Spinal cord (tissue), 10 donors: ENCODE results near the gene OR2D2. TPM values are rescaled to one million over a fixed set of nuclear protein-coding genes. Genes with fewer than 3 reads are reported as not detected.
"Not testable (repeated sequence)": the region's sequence is repeated elsewhere in the genome, so short reads cannot be mapped to it uniquely, and the experiment has no call there.

Experiments
- DNase-seq, 6 donors: peaks; one replicate each; pipeline versions ENCODE4 v3.0.0 to v3.0.0-alpha.2; 2013 to 2015; ENCODE audit warnings: low spot score in 6 of 6, low read depth in 4 of 6
- H3K27ac ChIP-seq: one replicate; pipeline ENCODE4 v1.5.1; 2013; ENCODE audit warnings: low read depth, low read length, control low read depth
- H3K27me3 ChIP-seq: one replicate; pipeline ENCODE4 v1.6.1; 2013; ENCODE audit warnings: low read length; ENCODE audit not compliant: control insufficient read depth, insufficient read depth
- H3K36me3 ChIP-seq: one replicate; pipeline ENCODE4 v1.6.1; 2013; ENCODE audit warnings: low read length; ENCODE audit not compliant: control insufficient read depth, insufficient read depth
- H3K4me1 ChIP-seq: one replicate; pipeline ENCODE4 v1.6.1; 2013; ENCODE audit warnings: low read length; ENCODE audit not compliant: control insufficient read depth, insufficient read depth
- H3K4me3 ChIP-seq: one replicate; pipeline ENCODE4 v1.5.1; 2013; ENCODE audit warnings: low read depth, low read length, control low read depth
- H3K9me3 ChIP-seq: one replicate; pipeline ENCODE4 v1.6.1; 2013; ENCODE audit warnings: low read length; ENCODE audit not compliant: control insufficient read depth, insufficient read depth
- WGBS: methylation state at CpG from one replicate; pipeline ENCODE4 v1.1.5; 2013; ENCODE audit warnings: missing lambda C conversion rate; ENCODE audit not compliant: insufficient coverage; 5-methylcytosine and 5-hydroxymethylcytosine counted together
- polyA plus RNA-seq, 2 donors: library from polyadenylated mRNA; unstranded; fragments of 120-200 nt; gene quantifications; one replicate each; pipeline ENCODE4 v1.2.1, GENCODE V29; 2013; ENCODE audit not compliant: insufficient read length in 2 of 2
- total RNA-seq, 2 donors: library from RNA; depleted of rRNA in 1 of 2; stranded (reverse); fragments of 120-200 nt in 1 of 2; fragments of >200 nt in 1 of 2; gene quantifications; one replicate each; pipeline versions ENCODE4 v1.2.3 to v1.2.4, GENCODE V29; 2013 to 2014
- donor health status: healthy.

The OR2D2 gene
- total and polyA plus RNA-seq, 4 donors: 0.22 to 0.40 TPM; not detected in 2

GRCh38 chr11:6920702-6921101 lies 28.4 kb upstream of the OR2D2 start, which contains the start of gene OR2D3:
Gene OR2D3 (plus strand): TSS chr11:6921002. CDS start chr11:6921002, 0 bp downstream.
- no peaks in the 10 kb centered on the region for H3K36me3 ChIP-seq
- no CpG with 5 or more reads among the region's 1 CpG for WGBS
- H3K4me3 ChIP-seq: no peak within 1 kb of the TSS
- no peaks in the 10 kb centered on the region for H3K9me3 ChIP-seq
- no peaks in the 10 kb centered on the region for H3K27me3 ChIP-seq
- H3K27ac ChIP-seq: no peak within 1 kb of the TSS
- no peaks in the 10 kb centered on the region for H3K4me1 ChIP-seq
- no peak for DNase-seq

- Histone ChIP-seq H3K36me3 (no peaks in the 10 kb centered on the region), H3K9me3 (no peaks in the 10 kb centered on the region), H3K4me3 (no peak overlapping the region), H3K27me3 (no peaks in the 10 kb centered on the region), H3K27ac (no peak overlapping the region), H3K4me1 (no peaks in the 10 kb centered on the region)
- no CpG with 5 or more reads among the region's 2 CpGs for WGBS
- no peak for DNase-seq
Measured at GRCh38 chr11:6919698-6920097, 27.4 kb upstream of the OR2D2 start.

- no peak for DNase-seq
- Histone ChIP-seq H3K27me3 (no peaks in the 10 kb centered on the region), H3K4me3 (no peak overlapping the region), H3K9me3 (no peaks in the 10 kb centered on the region), H3K27ac (no peak overlapping the region), H3K36me3 (no peaks in the 10 kb centered on the region), H3K4me1 (no peaks in the 10 kb centered on the region)
- 90% methylated on average over 2 of the region's 3 CpGs for WGBS
Measured at GRCh38 chr11:6911948-6912347, 19.6 kb upstream of the OR2D2 start.

GRCh38 chr11:6911378-6911777 lies 19.1 kb upstream of the OR2D2 start:
- Histone ChIP-seq H3K36me3 (no peaks in the 10 kb centered on the region), H3K4me3 (no peak overlapping the region), H3K9me3 (no peaks in the 10 kb centered on the region), H3K4me1 (no peaks in the 10 kb centered on the region), H3K27ac (no peak overlapping the region), H3K27me3 (no peaks in the 10 kb centered on the region)
- DNase-seq: no peak
- WGBS: 100% methylated on average over 1 of the region's 3 CpGs

GRCh38 chr11:6904804-6905203 lies 12.5 kb upstream of the OR2D2 start:
- not testable (repeated sequence) for H3K4me3 ChIP-seq, DNase-seq, H3K9me3 ChIP-seq, H3K4me1 ChIP-seq, H3K27ac ChIP-seq, H3K36me3 ChIP-seq, H3K27me3 ChIP-seq
- 93% methylated on average over 11 of the region's 13 CpGs for WGBS

GRCh38 chr11:6900327-6900999 lies 8.2 kb upstream of the OR2D2 start:
- Histone ChIP-seq H3K36me3 (no peaks in the 10 kb centered on the region), H3K4me1 (no peaks in the 10 kb centered on the region), H3K27ac (no peak overlapping the region), H3K4me3 (no peak overlapping the region), H3K27me3 (no peaks in the 10 kb centered on the region), H3K9me3 (no peaks in the 10 kb centered on the region)
- no CpG with 5 or more reads among the region's 2 CpGs for WGBS
- no peak for DNase-seq

GRCh38 chr11:6898911-6899310 lies 6.6 kb upstream of the OR2D2 start:
- no CpG with 5 or more reads among the region's 1 CpG for WGBS
- DNase-seq: no peak
- H3K4me3 ChIP-seq: no peak overlapping the region
- H3K36me3 ChIP-seq: no peaks in the 10 kb centered on the region
- H3K27ac ChIP-seq: no peak overlapping the region
- no peaks in the 10 kb centered on the region for H3K27me3 ChIP-seq
- H3K9me3 ChIP-seq: no peaks in the 10 kb centered on the region
- H3K4me1 ChIP-seq: no peaks in the 10 kb centered on the region

GRCh38 chr11:6895010-6895409 lies 2.7 kb upstream of the OR2D2 start:
- no peak overlapping the region for H3K27ac ChIP-seq
- H3K9me3 ChIP-seq: no peaks in the 10 kb centered on the region
- no peaks in the 10 kb centered on the region for H3K4me1 ChIP-seq
- DNase-seq: no peak
- H3K36me3 ChIP-seq: no peaks in the 10 kb centered on the region
- no peaks in the 10 kb centered on the region for H3K27me3 ChIP-seq
- H3K4me3 ChIP-seq: no peak overlapping the region

GRCh38 chr11:6894097-6894496 lies 1.8 kb upstream of the OR2D2 start:
- Histone ChIP-seq H3K27ac (no peak overlapping the region), H3K36me3 (no peaks in the 10 kb centered on the region)
- DNase-seq: no peak

GRCh38 chr11:6889835-6890234 lies 2.5 kb downstream of the OR2D2 start:
- no CpG with 5 or more reads among the region's 1 CpG for WGBS
- DNase-seq: no peak
- no peaks in the 10 kb centered on the region for H3K36me3 ChIP-seq
- H3K27me3 ChIP-seq: no peaks in the 10 kb centered on the region
- no peak overlapping the region for H3K27ac ChIP-seq
- peaks cover 2% of the 10 kb centered on the region for H3K9me3 ChIP-seq
- no peaks in the 10 kb centered on the region for H3K4me1 ChIP-seq
- no peak overlapping the region for H3K4me3 ChIP-seq

More at GRCh38 chr11:6894097-6894496, 1.8 kb upstream of the OR2D2 start:
- Histone ChIP-seq H3K27me3 (no peaks in the 10 kb centered on the region), H3K4me1 (no peaks in the 10 kb centered on the region), H3K9me3 (no peaks in the 10 kb centered on the region), H3K4me3 (no peak overlapping the region)
